T-cell (primary cell): ENCODE measurements around the gene TES. TPM values are rescaled to one million over a fixed set of nuclear protein-coding genes. Genes with fewer than 3 reads are reported as not detected.

ENCODE experiments used
- total RNA-seq, 35 experiments: library from RNA in 6 of 35; stranded (reverse) in 6 of 35; fragments of 120-200 nt in 1 of 35; gene quantifications; one replicate each; pipeline versions ENCODE4 v1.2.1 to v1.2.4 and lab custom pipeline; 2013 to 2026

The TES gene
- total RNA-seq, 5 donors from 2014 or later (not counting 1 experiment from before 2014, with no cell fraction given) = 101 to 132 (median 117) TPM

Other genes starting within 250 kb of the TES start
- gene TFEC, start 179.8 kb upstream of the TES start, total RNA-seq = under 1 TPM; 0.19 to 0.51 (median 0.33) TPM